GM12878 (cell line): ENCODE data around the gene KHDRBS1. TPM values are rescaled to one million over a fixed set of nuclear protein-coding genes. Genes with fewer than 3 reads are reported as not detected.

ENCODE experiments used
- ATAC-seq: fragments of 200-7000 bp; cut with Tn5 transposase; 3 replicates; pipeline ENCODE4 v1.9.1; 2020; ENCODE audit warnings: mild to moderate bottlenecking, moderate library complexity
- BruUV-seq: library from RNA; stranded (reverse); fragments of 400-500 nt; replicated peaks from 2 replicates; lab custom pipeline; 2021; lab: Mats Ljungman, UMichigan
- CTCF ChIA-PET: fragments of 300-600 bp; sonication (Branson Sonifier 250); formaldehyde crosslinking; extraction: SDS; loops from one replicate; lab custom pipeline; 2021; ENCODE audit warnings: inconsistent platforms; lab: Yijun Ruan, JAX
- POLR2A ChIA-PET: fragments of 350-600 bp; formaldehyde crosslinking; extraction: SDS; loops from one replicate; lab custom pipeline; 2021; ENCODE audit warnings: inconsistent platforms; lab: Charles Lee
- RAD21 ChIA-PET: fragments of 300-600 bp; sonication (Branson Sonifier 250); formaldehyde crosslinking; loops from one replicate; lab custom pipeline; 2023; ENCODE audit warnings: antibody characterized with exemption; ENCODE audit not compliant: unreplicated experiment; lab: Charles Lee
- SMC1A ChIA-PET: fragments of 300-600 bp; sonication (Branson Sonifier 250); formaldehyde crosslinking; loops from one replicate; lab custom pipeline; 2023; ENCODE audit not compliant: unreplicated experiment, uncharacterized antibody; lab: Charles Lee
- DNase-seq: peaks from one replicate; pipeline ENCODE4 v3.0.0-alpha.2; 2011; ENCODE audit warnings: low read depth, low spot score
- FAIRE-seq: peaks from 3 replicates; lab custom pipeline; 2011; peaks lifted over from hg19 to GRCh38; lab: Jason Lieb, UNC
- H2AFZ ChIP-seq: 2 replicates; pipeline ENCODE4 v1.6.0; 2011; ENCODE audit warnings: low read depth, low read length, control low read depth; ENCODE audit not compliant: control insufficient read depth
- H3K27ac ChIP-seq: 2 replicates; pipeline ENCODE4 v1.5.1; 2011; ENCODE audit warnings: control low read depth; ENCODE audit not compliant: control insufficient read depth, insufficient read depth
- H3K27me3 ChIP-seq, 2 experiments: replicated peaks in 1 of 2; 2 replicates each; pipeline versions ENCODE4 v1.6.0 to v1.6.1; 2011; ENCODE audit warnings: low read length in 1 of 2; ENCODE audit not compliant: control insufficient read depth in 2 of 2, insufficient read depth in 2 of 2
- H3K36me3 ChIP-seq, 2 experiments: 2 replicates each; pipeline ENCODE4 v1.5.1; 2011; ENCODE audit warnings: low read length in 1 of 2; ENCODE audit not compliant: control insufficient read depth in 2 of 2, insufficient read depth in 2 of 2
- H3K4me1 ChIP-seq: 2 replicates; pipeline ENCODE4 v1.6.1; 2011; ENCODE audit warnings: mild to moderate bottlenecking, low read length, moderate library complexity, mixed read lengths; ENCODE audit not compliant: control insufficient read depth, insufficient read depth
- H3K4me2 ChIP-seq: 2 replicates; pipeline ENCODE4 v1.6.0; 2011; ENCODE audit warnings: control low read depth; ENCODE audit not compliant: control insufficient read depth, insufficient read depth
- H3K4me3 ChIP-seq: fragments of 200-600 bp; sonication (generic); 2 replicates; pipeline ENCODE4 v1.5.1; 2016
- H3K79me2 ChIP-seq: 2 replicates; pipeline ENCODE4 v1.6.0; 2011; ENCODE audit warnings: low read length; ENCODE audit not compliant: control insufficient read depth, insufficient read depth
- H3K9ac ChIP-seq: 2 replicates; pipeline ENCODE4 v1.8.0; 2011; ENCODE audit warnings: low read length, control low read depth, mixed read lengths; ENCODE audit not compliant: control insufficient read depth, insufficient read depth
- H3K9me3 ChIP-seq: replicated peaks from 3 replicates; pipeline ENCODE4 v1.5.1; 2011; ENCODE audit warnings: mild to moderate bottlenecking, low read length; ENCODE audit not compliant: control insufficient read depth, insufficient read depth
- H4K20me1 ChIP-seq: 2 replicates; pipeline ENCODE4 v1.6.0; 2011; ENCODE audit not compliant: control insufficient read depth, insufficient read depth
- BHLHE40 ChIP-seq, 2 experiments: fragments of 450-650 bp in 1 of 2; IDR thresholded peaks; 2 replicates each; pipeline ENCODE4 v1.6.1; 2011 to 2017; ENCODE audit warnings: low read depth in 2 of 2, borderline replicate concordance in 1 of 2, improper control_type of control experiment in 1 of 2, low read length in 1 of 2, mild to moderate bottlenecking in 1 of 2
- KAT2A ChIP-seq: conservative IDR thresholded peaks from 2 replicates; pipeline ENCODE4 v1.6.1; 2011; ENCODE audit warnings: low read depth, low read length; ENCODE audit not compliant: control insufficient read depth
- MYB ChIP-seq: fragments of 150-350 bp; IDR thresholded peaks from 2 replicates; pipeline ENCODE4 v1.6.1; 2014; ENCODE audit warnings: mild to moderate bottlenecking, low read depth, low read length, borderline replicate concordance
- NFIC ChIP-seq: IDR thresholded peaks from 2 replicates; pipeline ENCODE4 v1.6.1; 2012; ENCODE audit warnings: low read depth, mild to moderate bottlenecking, inconsistent platforms, low read length, moderate library complexity
- POLR2AphosphoS2 ChIP-seq: IDR thresholded peaks from 2 replicates; pipeline ENCODE4 v1.6.1; 2011; ENCODE audit warnings: low read depth, mild to moderate bottlenecking, low read length, improper control_type of control experiment, moderate library complexity
- POLR2AphosphoS5 ChIP-seq: IDR thresholded peaks from 2 replicates; pipeline ENCODE4 v1.6.1; 2011; ENCODE audit warnings: mild to moderate bottlenecking, low read length, inconsistent platforms
- ZNF24 ChIP-seq: fragments of 450-650 bp; IDR thresholded peaks from 2 replicates; pipeline ENCODE4 v1.6.1; 2017; ENCODE audit warnings: antibody characterized with exemption, mild to moderate bottlenecking
- WGBS: methylation state at CpG from one replicate; pipeline ENCODE4 v1.1.6; 2016; ENCODE audit warnings: low lambda C conversion rate; ENCODE audit not compliant: insufficient replicate concordance, insufficient coverage; ENCODE audit errors: missing lambda C conversion rate; 5-methylcytosine and 5-hydroxymethylcytosine counted together
- in situ Hi-C: fragments of 300-500 bp; cut with MboI; formaldehyde crosslinking; loops from 9 replicates; pipeline ENCODE4 v1.14.3; 2018; ENCODE audit warnings: mixed read lengths
- intact Hi-C: fragments of 100-400 bp; cut with micrococcal nuclease; formaldehyde crosslinking; loops from one replicate; pipeline ENCODE4 v1.14.2; 2022; ENCODE audit not compliant: unreplicated experiment
- polyA plus RNA-seq, 11 experiments: library from polyadenylated mRNA; depleted of rRNA in 4 of 11; unstranded in 6 of 11; stranded (reverse) in 5 of 11; fragments of >200 nt; fragmentation: Nextera tagmentation in 4 of 11; fragmentation: Illumina TruSeq in 1 of 11; extraction: Ambion mirVana in 4 of 11; extraction: Trizol in 1 of 11; gene quantifications; 1 replicate in 1 of 11; 2 replicates in 10 of 11; pipeline versions ENCODE4 v1.2.1 to v1.2.3, GENCODE V29; 2011 to 2016; ENCODE audit warnings: inconsistent platforms in 2 of 11, missing spikeins in 2 of 11, low read depth in 1 of 11
- total RNA-seq, 4 experiments: library from RNA; depleted of rRNA in 3 of 4; stranded (reverse); fragments of >200 nt in 3 of 4; fragmentation: Illumina TruSeq in 1 of 4; extraction: Trizol in 1 of 4; gene quantifications; 2 replicates each; pipeline versions ENCODE4 v1.2.1 to v1.2.3, GENCODE V29; 2013 to 2021
- TF ChIP-seq, protein P1 (sequence below), 3 experiments: IDR thresholded peaks in 2 of 3; conservative IDR thresholded peaks in 1 of 3; 2 replicates each; pipeline ENCODE4 v1.5.1; 2011; ENCODE audit warnings: low read depth in 3 of 3, low read length in 3 of 3, mild to moderate bottlenecking in 3 of 3, control low read depth in 2 of 3, moderate library complexity in 2 of 3, inconsistent platforms in 1 of 3, mixed read lengths in 1 of 3; ENCODE audit not compliant: control insufficient read depth in 2 of 3, insufficient read depth in 1 of 3; ENCODE audit errors: extremely low read depth in 1 of 3
- TF ChIP-seq, protein P2 (sequence below): IDR thresholded peaks from 2 replicates; pipeline ENCODE4 v1.6.1; 2012; ENCODE audit warnings: low read depth, low read length, improper control_type of control experiment
- TF ChIP-seq, protein P3 (sequence below): fragments of 450-650 bp; conservative IDR thresholded peaks from 2 replicates; pipeline ENCODE4 v1.6.1; 2017; ENCODE audit warnings: mild to moderate bottlenecking, moderate library complexity

Gene KHDRBS1
- total and polyA plus RNA-seq, 10 of the 15 experiments (the other 5 are each of a cell fraction or from before 2014, with no cell fraction given): 42.5 to 204 (median 96.0) TPM

DNA sequence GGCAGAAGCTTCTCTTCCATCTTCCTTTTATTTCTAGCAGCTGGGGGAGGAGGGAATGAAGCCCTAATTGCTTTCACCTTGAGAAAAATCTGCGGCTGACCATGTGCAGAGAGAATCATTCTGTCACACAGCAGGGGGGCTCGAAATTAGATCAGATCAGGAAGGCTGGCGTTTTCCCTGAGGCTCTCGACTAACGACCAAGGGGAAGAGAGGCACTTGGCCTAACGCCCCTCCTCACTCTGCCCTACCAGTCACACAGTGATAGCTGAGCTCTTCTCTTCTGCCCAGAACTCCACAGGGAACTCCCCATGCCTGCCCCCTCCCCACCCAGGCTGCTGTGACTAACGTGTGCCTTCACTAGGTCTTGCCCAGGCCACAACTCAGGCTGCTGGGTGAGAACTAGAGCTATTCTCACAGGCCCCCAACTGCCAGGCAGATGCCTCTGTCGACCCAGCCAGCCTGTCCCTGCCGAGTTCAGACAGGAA, 26.5 kb upstream of the KHDRBS1 start:
- no peak for TF ChIP-seq BHLHE40 (IDR thresholded peaks at IDR 0.05; ENCODE audit: borderline replicate concordance in 1 of 2, low read depth in 2 of 2, low read length in 1 of 2)
- TF ChIP-seq, protein P1, sequence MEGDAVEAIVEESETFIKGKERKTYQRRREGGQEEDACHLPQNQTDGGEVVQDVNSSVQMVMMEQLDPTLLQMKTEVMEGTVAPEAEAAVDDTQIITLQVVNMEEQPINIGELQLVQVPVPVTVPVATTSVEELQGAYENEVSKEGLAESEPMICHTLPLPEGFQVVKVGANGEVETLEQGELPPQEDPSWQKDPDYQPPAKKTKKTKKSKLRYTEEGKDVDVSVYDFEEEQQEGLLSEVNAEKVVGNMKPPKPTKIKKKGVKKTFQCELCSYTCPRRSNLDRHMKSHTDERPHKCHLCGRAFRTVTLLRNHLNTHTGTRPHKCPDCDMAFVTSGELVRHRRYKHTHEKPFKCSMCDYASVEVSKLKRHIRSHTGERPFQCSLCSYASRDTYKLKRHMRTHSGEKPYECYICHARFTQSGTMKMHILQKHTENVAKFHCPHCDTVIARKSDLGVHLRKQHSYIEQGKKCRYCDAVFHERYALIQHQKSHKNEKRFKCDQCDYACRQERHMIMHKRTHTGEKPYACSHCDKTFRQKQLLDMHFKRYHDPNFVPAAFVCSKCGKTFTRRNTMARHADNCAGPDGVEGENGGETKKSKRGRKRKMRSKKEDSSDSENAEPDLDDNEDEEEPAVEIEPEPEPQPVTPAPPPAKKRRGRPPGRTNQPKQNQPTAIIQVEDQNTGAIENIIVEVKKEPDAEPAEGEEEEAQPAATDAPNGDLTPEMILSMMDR (IDR thresholded peaks at IDR 0.05 in 2 of 3, conservative IDR thresholded peaks at IDR 0.05 in 1 of 3; ENCODE audit: control insufficient read depth in 2 of 3, extremely low read depth in 1 of 3, insufficient read depth in 1 of 3, low read depth in 3 of 3, low read length in 3 of 3): no peak
- TF ChIP-seq, protein P2, sequence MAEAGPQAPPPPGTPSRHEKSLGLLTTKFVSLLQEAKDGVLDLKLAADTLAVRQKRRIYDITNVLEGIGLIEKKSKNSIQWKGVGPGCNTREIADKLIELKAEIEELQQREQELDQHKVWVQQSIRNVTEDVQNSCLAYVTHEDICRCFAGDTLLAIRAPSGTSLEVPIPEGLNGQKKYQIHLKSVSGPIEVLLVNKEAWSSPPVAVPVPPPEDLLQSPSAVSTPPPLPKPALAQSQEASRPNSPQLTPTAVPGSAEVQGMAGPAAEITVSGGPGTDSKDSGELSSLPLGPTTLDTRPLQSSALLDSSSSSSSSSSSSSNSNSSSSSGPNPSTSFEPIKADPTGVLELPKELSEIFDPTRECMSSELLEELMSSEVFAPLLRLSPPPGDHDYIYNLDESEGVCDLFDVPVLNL: no peak
- TF ChIP-seq POLR2AphosphoS2: no peak
- TF ChIP-seq MYB: no peak
- TF ChIP-seq, protein P3, sequence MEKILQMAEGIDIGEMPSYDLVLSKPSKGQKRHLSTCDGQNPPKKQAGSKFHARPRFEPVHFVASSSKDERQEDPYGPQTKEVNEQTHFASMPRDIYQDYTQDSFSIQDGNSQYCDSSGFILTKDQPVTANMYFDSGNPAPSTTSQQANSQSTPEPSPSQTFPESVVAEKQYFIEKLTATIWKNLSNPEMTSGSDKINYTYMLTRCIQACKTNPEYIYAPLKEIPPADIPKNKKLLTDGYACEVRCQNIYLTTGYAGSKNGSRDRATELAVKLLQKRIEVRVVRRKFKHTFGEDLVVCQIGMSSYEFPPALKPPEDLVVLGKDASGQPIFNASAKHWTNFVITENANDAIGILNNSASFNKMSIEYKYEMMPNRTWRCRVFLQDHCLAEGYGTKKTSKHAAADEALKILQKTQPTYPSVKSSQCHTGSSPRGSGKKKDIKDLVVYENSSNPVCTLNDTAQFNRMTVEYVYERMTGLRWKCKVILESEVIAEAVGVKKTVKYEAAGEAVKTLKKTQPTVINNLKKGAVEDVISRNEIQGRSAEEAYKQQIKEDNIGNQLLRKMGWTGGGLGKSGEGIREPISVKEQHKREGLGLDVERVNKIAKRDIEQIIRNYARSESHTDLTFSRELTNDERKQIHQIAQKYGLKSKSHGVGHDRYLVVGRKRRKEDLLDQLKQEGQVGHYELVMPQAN: no peak
- no peak for TF ChIP-seq ZNF24
- TF ChIP-seq POLR2AphosphoS5: no peak
- no peak for TF ChIP-seq NFIC
- no peak for TF ChIP-seq KAT2A
- no TSS peak for BruUV-seq
- Histone ChIP-seq H3K27me3 (no peaks in the 10 kb centered on the region), H3K79me2 (no peaks in the 10 kb centered on the region), H3K9me3 (no peaks in the 10 kb centered on the region), H3K4me2 (no peak overlapping the region), H3K9ac (no peak overlapping the region), H4K20me1 (no peaks in the 10 kb centered on the region), H3K27ac (no peak overlapping the region), H2AFZ (no peak overlapping the region), H3K36me3 (no peaks in the 10 kb centered on the region), H3K4me3 (no peak overlapping the region), H3K4me1 (peaks cover 15% of the 10 kb centered on the region)
- ChIA-PET SMC1A (interaction anchor here (0.6 to 2.3 kb wide), 7 partner anchors 9 to 72 kb away, joined by 3 to 9 read pairs (median 3); no protein-coding TSS in a partner anchor), RAD21 (interaction anchor here (0.7 kb wide), 1 partner anchor 67 kb away, joined by 3 read pairs; no protein-coding TSS in a partner anchor), POLR2A (interaction anchor here (0.6 kb wide), 2 partner anchors 18 to 77 kb away, joined by 3 to 4 read pairs; no protein-coding TSS in a partner anchor), CTCF (interaction anchor here (0.9 to 1.9 kb wide), 7 partner anchors 11 to 121 kb away, joined by 3 to 9 read pairs (median 3); no protein-coding TSS in a partner anchor)
- no peak for ATAC-seq
- no peak for FAIRE-seq
- 87% methylated on average over 9 of the region's 9 CpGs for WGBS
- no peak for DNase-seq
- in situ Hi-C loops (no loop called here), intact Hi-C loops (no loop called here)
